ENCODE measurements around the gene DNAL1. TPM values are rescaled to one million over a fixed set of nuclear protein-coding genes. Genes with fewer than 3 reads are reported as not detected.

Gene DNAL1
- total RNA-seq, 1 donor from 2014 or later, result 7.7 TPM

DNA sequence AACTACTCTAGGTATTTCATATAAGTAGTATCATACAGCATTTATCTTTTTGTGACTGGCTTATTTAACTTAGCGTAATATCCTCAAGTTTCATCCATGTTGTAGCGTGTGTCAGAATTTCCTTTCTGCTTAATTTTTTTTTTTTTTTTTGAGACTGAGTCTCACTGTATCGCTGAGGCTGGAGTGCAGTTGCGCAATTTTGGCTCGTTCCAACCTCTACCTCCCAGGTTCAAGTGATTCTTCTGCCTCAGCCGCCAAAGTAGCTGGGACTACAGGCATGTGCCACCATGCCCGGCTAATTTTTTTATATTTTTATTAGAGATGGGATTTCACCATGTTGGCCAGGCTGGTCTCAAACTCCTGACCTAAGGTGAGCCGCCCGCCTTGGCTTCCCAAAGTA lies 40.5 kb downstream of the DNAL1 start:
- no peak for DNase-seq
- no peaks in the 10 kb centered on the region for H3K27me3 Mint-ChIP-seq
- no peaks in the 10 kb centered on the region for H3K4me1 Mint-ChIP-seq
- no peak overlapping the region for H3K4me3 Mint-ChIP-seq
- H3K27ac Mint-ChIP-seq, result no peak overlapping the region
- no peak for ATAC-seq (ENCODE audit: low read depth)
- H3K36me3 Mint-ChIP-seq (ENCODE audit: low read depth), result peaks cover 10% of the 10 kb centered on the region
- no peaks in the 10 kb centered on the region for H3K9me3 Mint-ChIP-seq
- intact Hi-C loops (cut with micrococcal nuclease), result no loop called here
- no peak for TF ChIP-seq CTCF (IDR thresholded peaks at IDR 0.05)
- POLR2A ChIA-PET, result no interaction called here
- CTCF ChIA-PET, result no interaction called here

DNA sequence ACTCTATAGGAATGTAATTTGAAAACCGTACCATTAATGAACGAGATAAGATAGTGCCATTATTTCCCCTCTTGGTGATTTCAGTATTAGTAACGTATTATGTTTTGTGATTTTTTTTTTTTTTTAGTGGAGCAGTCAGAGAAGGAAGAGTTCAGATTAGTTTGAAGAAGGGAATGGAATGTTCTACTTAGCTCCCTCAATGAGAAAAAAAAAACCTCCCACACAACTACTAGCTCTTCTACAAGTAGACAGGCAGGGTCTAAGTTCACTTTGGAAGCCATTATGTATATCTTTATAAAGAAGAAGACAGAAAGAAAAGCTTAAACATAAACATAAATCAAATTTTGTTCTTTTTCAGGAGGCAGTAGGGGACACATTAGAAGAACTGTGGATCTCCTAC lies 42.1 kb downstream of the DNAL1 start:
- DNase-seq (no peak), ATAC-seq (ENCODE audit: low read depth) (no peak)
- ChIA-PET POLR2A (interaction anchor here (0.7 kb wide), 1 partner anchor 33 kb away, joined by 7 read pairs; no protein-coding TSS in a partner anchor), CTCF (no interaction called here)
- TF ChIP-seq CTCF (IDR thresholded peaks at IDR 0.05), result no peak
- Mint-ChIP-seq H3K9me3 (no peaks in the 10 kb centered on the region), H3K27ac (no peak overlapping the region), H3K4me1 (no peaks in the 10 kb centered on the region), H3K36me3 (ENCODE audit: low read depth) (peaks cover 10% of the 10 kb centered on the region), H3K4me3 (no peak overlapping the region), H3K27me3 (no peaks in the 10 kb centered on the region)
- intact Hi-C loops (cut with micrococcal nuclease), result no loop called here

DNA sequence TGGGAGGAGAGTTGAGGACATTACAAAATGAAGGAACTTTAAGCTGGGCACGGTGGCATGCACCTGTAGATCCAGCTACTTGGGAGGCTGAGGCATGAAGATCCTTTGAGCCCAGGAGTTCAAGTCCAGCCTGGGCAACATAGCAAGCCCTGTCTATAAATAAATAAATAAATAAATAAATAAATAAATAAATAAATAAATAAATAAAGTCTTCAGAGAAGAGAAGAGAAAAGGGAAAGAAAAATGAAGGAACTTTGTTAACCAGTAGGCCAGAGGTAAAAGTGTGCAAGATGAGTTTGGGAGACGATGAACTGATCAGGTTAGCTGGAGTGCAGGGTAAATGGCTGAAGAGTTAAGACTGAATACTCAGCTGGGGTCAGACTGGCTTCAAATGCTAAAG lies 49.3 kb downstream of the DNAL1 start:
- intact Hi-C loops (cut with micrococcal nuclease), result no loop called here
- ChIA-PET CTCF (interaction anchor here (0.7 kb wide), 1 partner anchor 74 kb away, joined by 3 read pairs; no protein-coding TSS in a partner anchor), POLR2A (no interaction called here)
- Mint-ChIP-seq H3K4me1 (peaks cover 8% of the 10 kb centered on the region), H3K9me3 (no peaks in the 10 kb centered on the region), H3K27ac (no peak overlapping the region), H3K36me3 (ENCODE audit: low read depth) (peaks cover 7% of the 10 kb centered on the region), H3K27me3 (no peaks in the 10 kb centered on the region), H3K4me3 (no peak overlapping the region)
- TF ChIP-seq CTCF (IDR thresholded peaks at IDR 0.05), result no peak
- ATAC-seq (ENCODE audit: low read depth), result no peak
- no peak for DNase-seq

GRCh38 chr14:73695082-73695481 lies 50.3 kb downstream of the DNAL1 start:
- Mint-ChIP-seq H3K4me1 (peaks cover 8% of the 10 kb centered on the region), H3K27ac (no peak overlapping the region), H3K4me3 (no peak overlapping the region), H3K27me3 (no peaks in the 10 kb centered on the region), H3K36me3 (ENCODE audit: low read depth) (peaks cover 2% of the 10 kb centered on the region), H3K9me3 (no peaks in the 10 kb centered on the region)
- DNase-seq (no peak), ATAC-seq (ENCODE audit: low read depth) (no peak)
- intact Hi-C loops (cut with micrococcal nuclease), result no loop called here
- no peak for TF ChIP-seq CTCF (IDR thresholded peaks at IDR 0.05)
- ChIA-PET POLR2A (interaction anchor here (0.7 to 2.8 kb wide), 2 partner anchors 18 to 255 kb away, joined by 9 to 13 read pairs; partner anchors contain the start of genes COQ6 and FAM161B), CTCF (no interaction called here)

DNA sequence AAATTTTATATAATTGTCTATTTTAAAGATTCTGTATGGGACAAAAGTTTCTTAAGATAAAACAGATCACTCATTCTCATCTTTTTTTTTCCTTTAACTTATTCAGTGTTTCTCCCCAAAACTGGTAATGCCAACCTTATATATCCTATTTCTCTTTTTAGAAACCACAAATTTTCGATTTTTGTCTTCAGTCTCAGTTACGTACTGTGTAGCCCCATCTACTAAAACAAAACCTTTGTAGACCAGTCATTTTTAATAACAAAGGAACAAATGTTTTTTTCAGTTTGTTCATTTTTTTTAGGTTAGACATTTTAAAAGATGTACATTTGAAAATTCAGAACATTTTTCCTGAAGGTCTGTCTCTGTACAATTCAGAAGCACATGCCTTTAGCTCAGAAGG lies 51.2 kb downstream of the DNAL1 start:
- Mint-ChIP-seq H3K27ac (peak overlapping the region; percentile 78), H3K27me3 (no peaks in the 10 kb centered on the region), H3K4me3 (peak overlapping the region; percentile 6), H3K4me1 (peaks cover 11% of the 10 kb centered on the region), H3K36me3 (ENCODE audit: low read depth) (no peaks in the 10 kb centered on the region), H3K9me3 (no peaks in the 10 kb centered on the region)
- ChIA-PET CTCF (no interaction called here), POLR2A (interaction anchor here (2.8 kb wide), 1 partner anchor 17 kb away, joined by 9 read pairs; no protein-coding TSS in a partner anchor)
- DNase-seq (no peak), ATAC-seq (ENCODE audit: low read depth) (peak; percentile 74)
- intact Hi-C loops (cut with micrococcal nuclease), result loop anchor here (2.0 kb wide), 1 partner anchor 17 kb away; no protein-coding TSS in a partner anchor
- no peak for TF ChIP-seq CTCF (IDR thresholded peaks at IDR 0.05)

Measured in activated B cell treated with CpG ODN at 0.5 μM for 24 hours (primary cell).